HepG2 (cell line): ENCODE data around the gene PDE4C. TPM values are rescaled to one million over a fixed set of nuclear protein-coding genes. Genes with fewer than 3 reads are reported as not detected.

Experiments used
- ASH2L ChIP-seq: fragments of 300-600, 200-600 bp; sonication (generic); IDR thresholded peaks from 2 replicates; pipeline ENCODE4 v1.7.0; 2017; ENCODE audit warnings: low read depth, mild to moderate bottlenecking, moderate library complexity, mixed read lengths, low read length; ENCODE audit not compliant: insufficient read length
- CCDC6 ChIP-seq: sonication (generic); formaldehyde crosslinking; IDR thresholded peaks from 2 replicates; pipeline ENCODE4 v1.8.1; 2022; ENCODE audit warnings: mild to moderate bottlenecking, missing genetic modification reagents, moderate library complexity
- FOXJ3 ChIP-seq: sonication (generic); formaldehyde crosslinking; IDR thresholded peaks from 2 replicates; pipeline ENCODE4 v1.4.0; 2020; ENCODE audit warnings: missing genetic modification reagents, mild to moderate bottlenecking, borderline replicate concordance
- HHEX ChIP-seq: IDR thresholded peaks from 2 replicates; pipeline ENCODE4 v1.6.1; 2016; ENCODE audit warnings: control low read depth
- HNRNPH1 ChIP-seq: fragments of 200-400 bp; formaldehyde crosslinking; optimal IDR thresholded peaks from 2 replicates; pipeline ENCODE3; 2017; ENCODE audit warnings: mild to moderate bottlenecking, low read depth, low read length
- IKZF4 ChIP-seq: sonication (generic); formaldehyde crosslinking; IDR thresholded peaks from 2 replicates; pipeline ENCODE4 v1.5.1; 2020; ENCODE audit warnings: borderline replicate concordance, mild to moderate bottlenecking, low read depth, missing genetic modification reagents; ENCODE audit errors: not compliant biosample characterization
- IRF2 ChIP-seq: IDR thresholded peaks from 2 replicates; pipeline ENCODE4 v1.6.1; 2018; ENCODE audit warnings: missing genetic modification reagents, missing compliant biosample characterization
- KAT8 ChIP-seq: IDR thresholded peaks from 2 replicates; pipeline ENCODE4 v1.6.1; 2016; ENCODE audit warnings: missing genetic modification reagents, missing compliant biosample characterization
- MEIS2 ChIP-seq: sonication (generic); formaldehyde crosslinking; IDR thresholded peaks from 2 replicates; pipeline ENCODE4 v1.9.0; 2021; ENCODE audit warnings: mild to moderate bottlenecking, missing genetic modification reagents
- RBM39 ChIP-seq: fragments of 200-400 bp; formaldehyde crosslinking; IDR thresholded peaks from one replicate; pipeline ENCODE4 v1.6.1; 2018; ENCODE audit warnings: antibody characterized with exemption, mild to moderate bottlenecking, low read depth, low read length; ENCODE audit not compliant: poor library complexity, severe bottlenecking
- REPIN1 ChIP-seq: sonication (generic); formaldehyde crosslinking; IDR thresholded peaks from 2 replicates; pipeline ENCODE4 v1.8.0; 2022; ENCODE audit warnings: missing genetic modification reagents, low read depth, mild to moderate bottlenecking, borderline replicate concordance
- REST ChIP-seq, 2 experiments: IDR thresholded peaks; 2 replicates each; pipeline ENCODE4 v1.6.1; 2011 to 2012; ENCODE audit warnings: low read length in 2 of 2, borderline replicate concordance in 1 of 2, low read depth in 1 of 2, mild to moderate bottlenecking in 1 of 2, moderate library complexity in 1 of 2
- SP1 ChIP-seq, 2 experiments: fragments of 450-650 bp in 1 of 2; sonication (generic) in 1 of 2; formaldehyde crosslinking in 1 of 2; IDR thresholded peaks; 2 replicates each; pipeline versions ENCODE4 v1.4.0 to v1.6.1; 2016 to 2020; ENCODE audit warnings: missing genetic modification reagents in 1 of 2
- SP4 ChIP-seq: sonication (generic); formaldehyde crosslinking; IDR thresholded peaks from 2 replicates; pipeline ENCODE4 v1.8.1; 2023; ENCODE audit warnings: mild to moderate bottlenecking, missing genetic modification reagents
- ZFP36L1 ChIP-seq: sonication (generic); formaldehyde crosslinking; IDR thresholded peaks from 2 replicates; pipeline ENCODE4 v1.8.0; 2022; ENCODE audit warnings: mild to moderate bottlenecking, missing genetic modification reagents, moderate library complexity
- ZNF329 ChIP-seq: sonication (generic); formaldehyde crosslinking; IDR thresholded peaks from 2 replicates; pipeline ENCODE4 v1.9.0; 2021; ENCODE audit warnings: low read depth, mild to moderate bottlenecking, missing genetic modification reagents
- ZNF335 ChIP-seq: sonication (generic); formaldehyde crosslinking; IDR thresholded peaks from 2 replicates; pipeline ENCODE4 v1.4.0; 2020; ENCODE audit warnings: missing genetic modification reagents
- ZNF746 ChIP-seq: sonication (generic); formaldehyde crosslinking; IDR thresholded peaks from 2 replicates; pipeline ENCODE4 v1.8.0; 2022; ENCODE audit warnings: mild to moderate bottlenecking, missing genetic modification reagents
- ZNF772 ChIP-seq: sonication (generic); formaldehyde crosslinking; IDR thresholded peaks from 2 replicates; pipeline ENCODE4 v1.5.0; 2020; ENCODE audit warnings: mild to moderate bottlenecking, missing genetic modification reagents
- ZSCAN29 ChIP-seq: sonication (generic); formaldehyde crosslinking; conservative IDR thresholded peaks from 2 replicates; pipeline ENCODE4 v1.4.0; 2020; ENCODE audit warnings: mild to moderate bottlenecking, missing genetic modification reagents
- polyA plus RNA-seq, 8 experiments: library from polyadenylated mRNA; depleted of rRNA in 3 of 8; stranded (reverse) in 7 of 8; unstranded in 1 of 8; fragments of >200 nt; fragmentation: Illumina TruSeq in 4 of 8; extraction: Trizol in 4 of 8; gene quantifications; 2 replicates each; pipeline versions ENCODE4 v1.2.1 to v1.2.3, GENCODE V29; 2011 to 2016; ENCODE audit warnings: low read depth in 4 of 8, missing spikeins in 1 of 8, mixed read lengths in 1 of 8; ENCODE audit not compliant: insufficient read depth in 1 of 8
- total RNA-seq, 5 experiments: library from RNA; depleted of rRNA; stranded (reverse); fragments of >200 nt; fragmentation: Illumina TruSeq; extraction: Trizol; gene quantifications; 2 replicates each; pipeline ENCODE4 v1.2.3, GENCODE V29; 2016; ENCODE audit warnings: low read depth in 1 of 5
- TF ChIP-seq, protein P1 (sequence below): sonication (generic); formaldehyde crosslinking; IDR thresholded peaks from 2 replicates; pipeline ENCODE4 v1.4.0; 2020; ENCODE audit warnings: missing genetic modification reagents
- TF ChIP-seq, protein P2 (sequence below): sonication (generic); formaldehyde crosslinking; IDR thresholded peaks from 2 replicates; pipeline ENCODE4 v1.4.0; 2020; ENCODE audit warnings: missing genetic modification reagents

PDE4C gene
- total and polyA plus RNA-seq, 2 of the 13 experiments (the other 11 are each of a cell fraction or from before 2014, with no cell fraction given): 1.4 to 14.0 TPM

GRCh38 chr19:18223860-18224524, 2.2 kb downstream of the PDE4C start (continued):
- TF ChIP-seq, protein P1, sequence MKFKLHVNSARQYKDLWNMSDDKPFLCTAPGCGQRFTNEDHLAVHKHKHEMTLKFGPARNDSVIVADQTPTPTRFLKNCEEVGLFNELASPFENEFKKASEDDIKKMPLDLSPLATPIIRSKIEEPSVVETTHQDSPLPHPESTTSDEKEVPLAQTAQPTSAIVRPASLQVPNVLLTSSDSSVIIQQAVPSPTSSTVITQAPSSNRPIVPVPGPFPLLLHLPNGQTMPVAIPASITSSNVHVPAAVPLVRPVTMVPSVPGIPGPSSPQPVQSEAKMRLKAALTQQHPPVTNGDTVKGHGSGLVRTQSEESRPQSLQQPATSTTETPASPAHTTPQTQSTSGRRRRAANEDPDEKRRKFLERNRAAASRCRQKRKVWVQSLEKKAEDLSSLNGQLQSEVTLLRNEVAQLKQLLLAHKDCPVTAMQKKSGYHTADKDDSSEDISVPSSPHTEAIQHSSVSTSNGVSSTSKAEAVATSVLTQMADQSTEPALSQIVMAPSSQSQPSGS: 0 out of 2 replicates have a peak, but pooled peaks have one; percentile 19
- TF ChIP-seq ASH2L: peak; percentile 59
- TF ChIP-seq ZNF329 (CRISPR knock-in tag): 0 out of 2 replicates have a peak, but pooled peaks have one; percentile 25
- 0 out of 2 replicates have a peak, but pooled peaks have one; percentile 72 for TF ChIP-seq REPIN1 (CRISPR knock-in tag)
- TF ChIP-seq RBM39: peak; percentile 24
- 0 out of 2 replicates have a peak, but pooled peaks have one; percentile 44 for TF ChIP-seq CCDC6 (CRISPR knock-in tag)
- no peak for TF ChIP-seq ZFP36L1 (CRISPR knock-in tag)
- no peak for TF ChIP-seq ZNF335 (CRISPR knock-in tag)
- no peak for TF ChIP-seq HHEX (CRISPR knock-in tag)
- no peak for TF ChIP-seq SP1 (IDR thresholded peaks at IDR 0.05)
- peak; percentile 81 for TF ChIP-seq SP1 (CRISPR knock-in tag; IDR thresholded peaks at IDR 0.05)
- TF ChIP-seq SP4 (CRISPR knock-in tag): peak; percentile 84
- TF ChIP-seq, protein P2, sequence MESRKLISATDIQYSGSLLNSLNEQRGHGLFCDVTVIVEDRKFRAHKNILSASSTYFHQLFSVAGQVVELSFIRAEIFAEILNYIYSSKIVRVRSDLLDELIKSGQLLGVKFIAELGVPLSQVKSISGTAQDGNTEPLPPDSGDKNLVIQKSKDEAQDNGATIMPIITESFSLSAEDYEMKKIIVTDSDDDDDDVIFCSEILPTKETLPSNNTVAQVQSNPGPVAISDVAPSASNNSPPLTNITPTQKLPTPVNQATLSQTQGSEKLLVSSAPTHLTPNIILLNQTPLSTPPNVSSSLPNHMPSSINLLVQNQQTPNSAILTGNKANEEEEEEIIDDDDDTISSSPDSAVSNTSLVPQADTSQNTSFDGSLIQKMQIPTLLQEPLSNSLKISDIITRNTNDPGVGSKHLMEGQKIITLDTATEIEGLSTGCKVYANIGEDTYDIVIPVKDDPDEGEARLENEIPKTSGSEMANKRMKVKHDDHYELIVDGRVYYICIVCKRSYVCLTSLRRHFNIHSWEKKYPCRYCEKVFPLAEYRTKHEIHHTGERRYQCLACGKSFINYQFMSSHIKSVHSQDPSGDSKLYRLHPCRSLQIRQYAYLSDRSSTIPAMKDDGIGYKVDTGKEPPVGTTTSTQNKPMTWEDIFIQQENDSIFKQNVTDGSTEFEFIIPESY (CRISPR knock-in tag): peak; percentile 22; the same call in 1 of the 2 replicates
- TF ChIP-seq ZNF772 (CRISPR knock-in tag): peak; percentile 74; the same call in 1 of the 2 replicates
- no peak for TF ChIP-seq REST (IDR thresholded peaks at IDR 0.05; ENCODE audit: borderline replicate concordance in 1 of 2, low read depth in 1 of 2, low read length in 2 of 2)
- peak; percentile 53; the same call in 1 of the 2 replicates for TF ChIP-seq KAT8 (CRISPR knock-in tag)
- 0 out of 2 replicates have a peak, but pooled peaks have one; percentile 58 for TF ChIP-seq ZSCAN29 (CRISPR knock-in tag)
- TF ChIP-seq HNRNPH1: no peak
- no peak for TF ChIP-seq FOXJ3 (CRISPR knock-in tag)
- TF ChIP-seq IRF2 (CRISPR knock-in tag): peak; percentile 34; the same call in 1 of the 2 replicates
- peak; percentile 14 for TF ChIP-seq IKZF4
- TF ChIP-seq MEIS2 (CRISPR knock-in tag): 0 out of 2 replicates have a peak, but pooled peaks have one; percentile 4
- peak; percentile 91 for TF ChIP-seq ZNF746 (CRISPR knock-in tag)
